ENCODE measurements around the gene SLC2A6.

DNA sequence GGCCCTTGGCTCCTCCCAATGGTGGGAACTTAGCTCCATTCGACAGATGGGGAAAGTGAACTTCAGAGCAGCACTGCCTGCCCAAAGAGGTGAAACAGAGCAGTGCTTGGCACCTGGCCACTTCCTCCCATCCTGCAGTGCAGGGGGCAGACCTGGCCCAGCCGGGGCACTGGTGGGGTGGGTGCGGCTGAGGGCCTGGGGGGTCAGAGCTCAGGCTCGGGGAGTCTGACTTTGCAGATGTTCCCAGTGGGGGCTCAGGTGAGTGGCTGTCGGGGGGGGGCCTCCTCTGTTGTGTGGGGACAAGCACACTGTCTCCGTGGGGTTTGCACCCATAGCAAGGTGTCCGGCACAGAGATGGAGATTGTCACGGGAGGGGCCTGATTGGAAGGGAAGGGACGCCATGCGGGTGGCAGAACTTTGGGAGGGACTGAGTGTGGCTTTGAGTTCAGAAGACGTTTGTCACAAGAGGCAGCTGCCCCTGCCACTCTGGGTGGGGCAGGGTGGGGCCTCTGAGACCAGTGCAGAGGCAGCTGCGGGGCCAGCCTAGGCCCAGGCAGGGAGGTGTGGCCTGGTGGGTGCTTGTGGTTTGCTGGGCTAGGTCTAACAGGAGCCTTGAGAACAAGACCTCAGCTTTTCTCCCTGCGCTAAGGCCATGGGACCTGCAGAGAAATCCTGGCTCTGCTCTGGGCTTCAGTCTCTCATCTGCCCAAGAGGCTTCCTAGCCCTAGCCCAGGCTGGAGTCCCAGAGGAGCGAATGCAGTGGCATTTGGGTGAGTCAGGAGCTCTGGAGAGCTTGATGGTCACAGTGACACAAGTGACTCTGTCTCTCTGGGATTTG is 43.4 kb upstream of the SLC2A6 start:
- TF ChIP-seq, protein P1, sequence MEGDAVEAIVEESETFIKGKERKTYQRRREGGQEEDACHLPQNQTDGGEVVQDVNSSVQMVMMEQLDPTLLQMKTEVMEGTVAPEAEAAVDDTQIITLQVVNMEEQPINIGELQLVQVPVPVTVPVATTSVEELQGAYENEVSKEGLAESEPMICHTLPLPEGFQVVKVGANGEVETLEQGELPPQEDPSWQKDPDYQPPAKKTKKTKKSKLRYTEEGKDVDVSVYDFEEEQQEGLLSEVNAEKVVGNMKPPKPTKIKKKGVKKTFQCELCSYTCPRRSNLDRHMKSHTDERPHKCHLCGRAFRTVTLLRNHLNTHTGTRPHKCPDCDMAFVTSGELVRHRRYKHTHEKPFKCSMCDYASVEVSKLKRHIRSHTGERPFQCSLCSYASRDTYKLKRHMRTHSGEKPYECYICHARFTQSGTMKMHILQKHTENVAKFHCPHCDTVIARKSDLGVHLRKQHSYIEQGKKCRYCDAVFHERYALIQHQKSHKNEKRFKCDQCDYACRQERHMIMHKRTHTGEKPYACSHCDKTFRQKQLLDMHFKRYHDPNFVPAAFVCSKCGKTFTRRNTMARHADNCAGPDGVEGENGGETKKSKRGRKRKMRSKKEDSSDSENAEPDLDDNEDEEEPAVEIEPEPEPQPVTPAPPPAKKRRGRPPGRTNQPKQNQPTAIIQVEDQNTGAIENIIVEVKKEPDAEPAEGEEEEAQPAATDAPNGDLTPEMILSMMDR (IDR thresholded peaks at IDR 0.05; ENCODE audit: low read length), result no peak
- no peak for TF ChIP-seq EZH2 (IDR thresholded peaks at IDR 0.05; ENCODE audit: borderline replicate concordance, low read length)

All from OCI-LY1 (cell line).